RCC 7860 (cell line): ENCODE measurements around the gene S1PR5.

ENCODE experiments used
- DNase-seq: peaks from one replicate; pipeline ENCODE4 v3.0.0-alpha.2; 2015; ENCODE audit warnings: low spot score
- FAIRE-seq: peaks from 2 replicates; lab custom pipeline; 2012; peaks lifted over from hg19 to GRCh38; lab: Jason Lieb, UNC

Gene S1PR5

GRCh38 chr19:10473192-10473591 lies 44.1 kb downstream of the S1PR5 start:
- DNase-seq (no peak), FAIRE-seq (no peak)

- no peak for FAIRE-seq
- DNase-seq: peak; percentile 48
Measured at GRCh38 chr19:10471909-10472308, 45.3 kb downstream of the S1PR5 start.

GRCh38 chr19:10468133-10468532 lies 49.1 kb downstream of the S1PR5 start:
- FAIRE-seq: no peak
- no peak for DNase-seq

GRCh38 chr19:10467104-10467706 lies 50.0 kb downstream of the S1PR5 start:
- FAIRE-seq: no peak
- DNase-seq: no peak

DNA sequence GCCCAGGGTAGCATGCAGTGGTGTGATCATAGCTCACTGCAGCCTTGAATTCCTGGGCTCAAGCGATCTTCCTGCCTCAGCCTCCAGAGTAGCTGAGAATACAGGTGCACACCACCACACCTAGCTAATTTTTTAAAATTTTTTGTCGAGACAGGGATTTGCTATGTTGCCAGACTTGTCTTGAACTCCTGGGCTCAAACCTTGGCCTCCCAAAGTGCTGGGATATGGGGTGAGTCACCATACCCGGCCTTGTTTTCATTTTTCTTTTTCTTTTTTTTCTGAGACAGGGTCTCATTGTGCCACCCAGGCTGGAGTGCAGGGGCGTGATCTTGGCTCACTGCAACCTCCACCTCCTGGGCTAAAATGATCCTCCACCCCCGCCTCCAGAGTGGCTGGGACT lies 52.8 kb downstream of the S1PR5 start:
- DNase-seq (no peak), FAIRE-seq (no peak)
